NCI-H748 (cell line): Measurements from ENCODE around the gene NOTCH1.
"Not testable (repeated sequence)": the region's sequence is repeated elsewhere in the genome, so short reads cannot be mapped to it uniquely, and the experiment has no call there.

Source experiments
- DNase-seq: peaks from one replicate; lab custom pipeline; 2025; ENCODE audit not compliant: unreplicated experiment; lab: John Stamatoyannopoulos, UW

NOTCH1 gene

DNA sequence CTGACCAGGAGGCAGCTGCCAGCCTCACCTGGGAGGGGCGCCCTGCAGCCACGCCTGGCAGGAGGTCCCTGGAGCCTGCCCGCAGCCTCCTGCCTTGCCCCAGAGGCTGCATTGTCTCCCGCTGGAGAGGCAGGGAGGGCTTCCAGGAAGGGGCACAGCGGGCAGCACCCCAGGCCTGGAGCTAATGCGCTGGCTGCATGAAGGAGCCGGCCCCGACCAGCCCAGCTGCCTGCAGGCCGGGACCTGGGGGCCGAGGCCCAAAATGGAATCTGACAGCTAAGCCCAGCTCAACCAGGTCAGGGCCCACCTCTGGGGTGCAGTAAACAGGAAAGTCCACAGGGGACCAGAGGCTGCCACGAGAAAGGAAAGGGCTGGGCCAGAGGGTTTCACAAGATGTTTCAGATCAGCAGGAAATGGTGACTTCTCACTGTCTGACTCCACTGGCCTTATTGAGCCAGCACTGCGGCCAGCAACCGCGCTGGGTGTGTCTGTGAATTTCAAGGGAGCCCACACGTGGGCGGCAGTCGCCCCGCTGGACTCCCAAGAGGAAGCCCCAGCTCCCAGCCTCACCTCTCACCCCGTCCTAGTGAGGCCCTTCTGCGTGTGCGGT is 18.6 kb upstream of the NOTCH1 start:
- DNase-seq, result no peak

DNA sequence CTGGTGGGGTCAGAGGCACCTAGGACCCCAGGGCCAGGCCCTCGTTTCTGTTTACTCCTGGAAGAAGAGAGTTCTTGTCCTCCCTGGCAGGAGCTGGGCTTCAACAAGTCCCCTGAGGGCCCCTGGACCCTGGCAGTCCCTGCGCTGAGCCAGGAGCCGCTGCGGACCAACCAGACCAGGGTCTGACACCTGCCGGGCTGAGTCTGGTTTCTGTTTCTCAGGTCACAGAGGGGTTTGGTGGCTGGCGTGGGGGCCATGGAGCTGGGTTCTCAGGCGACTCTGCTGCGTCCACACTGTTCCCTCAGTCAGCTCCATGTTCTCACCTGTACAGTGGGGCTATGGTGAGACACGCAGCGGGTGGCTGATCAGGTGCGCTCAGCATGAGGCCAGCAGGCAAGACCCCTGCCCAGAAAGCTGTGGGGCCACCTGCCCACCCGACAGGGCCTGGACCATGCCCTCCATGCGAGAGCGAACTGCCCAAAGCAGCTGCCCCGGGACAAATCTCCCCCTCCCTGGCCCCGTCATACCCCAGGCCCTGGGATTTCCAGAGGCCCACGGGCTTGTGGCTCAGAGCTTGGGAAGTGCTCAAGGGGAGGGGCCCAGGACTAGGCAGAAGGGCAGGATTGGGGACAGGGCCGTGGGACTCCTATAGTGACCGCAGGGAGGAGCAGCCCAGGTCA is 17.9 kb upstream of the NOTCH1 start:
- no peak for DNase-seq

DNA sequence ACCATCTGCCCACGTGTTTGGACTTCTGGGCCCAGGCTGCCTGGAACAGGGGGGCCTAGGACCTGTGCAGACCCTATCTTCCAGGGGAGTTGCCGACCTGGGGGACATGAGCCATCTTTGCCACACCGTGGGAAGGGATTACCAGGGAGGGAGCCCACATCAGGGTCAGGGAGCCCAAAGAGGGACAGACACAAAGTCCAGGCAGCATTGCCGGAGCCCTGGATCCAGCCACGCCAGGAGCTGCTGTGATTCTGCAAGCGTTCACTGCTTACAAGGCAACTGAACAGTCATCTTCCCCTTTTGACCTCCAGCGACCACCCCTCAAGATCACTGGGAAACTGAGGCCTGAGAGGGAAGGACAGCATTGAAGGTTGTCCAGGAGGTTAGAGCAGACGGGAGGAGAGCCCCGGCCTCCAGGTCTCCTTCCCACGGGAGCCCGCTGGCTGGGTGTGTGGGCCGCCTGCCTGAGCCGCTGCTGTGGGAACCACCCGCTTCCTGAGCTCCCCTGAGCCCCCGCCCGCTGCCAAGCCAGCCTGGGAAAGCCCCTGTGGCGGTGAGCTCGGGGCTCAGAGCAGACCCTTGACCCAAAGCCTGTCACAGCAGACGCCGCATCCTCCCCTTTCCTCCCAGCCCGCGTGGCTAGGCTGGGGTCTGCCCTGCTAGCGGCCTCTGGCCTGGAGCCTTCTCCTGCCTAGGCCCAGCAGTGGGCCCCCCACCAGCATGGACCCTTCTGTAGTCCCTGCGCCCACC is 17.1 kb upstream of the NOTCH1 start:
- DNase-seq, result no peak

DNA sequence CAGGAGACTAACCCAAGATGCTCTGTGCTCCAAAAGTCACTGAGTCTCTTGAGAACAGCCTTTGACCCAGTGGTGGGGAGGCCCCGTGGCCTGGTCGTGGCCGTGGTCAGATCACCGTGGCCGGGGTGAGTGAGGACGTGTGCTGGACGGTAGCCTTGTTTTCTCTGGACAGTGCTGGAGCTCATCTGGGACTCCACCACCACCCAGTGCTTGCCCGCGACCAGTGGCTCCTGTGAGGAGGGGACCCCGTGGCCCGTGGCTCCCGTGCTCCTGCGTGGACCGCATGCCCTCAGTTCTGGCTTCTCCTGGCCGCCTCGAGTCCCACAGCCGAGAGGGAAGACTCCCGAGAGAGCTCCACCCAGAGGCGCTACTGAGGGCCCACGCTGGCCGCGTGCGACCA is 15.9 kb upstream of the NOTCH1 start:
- no peak for DNase-seq

DNA sequence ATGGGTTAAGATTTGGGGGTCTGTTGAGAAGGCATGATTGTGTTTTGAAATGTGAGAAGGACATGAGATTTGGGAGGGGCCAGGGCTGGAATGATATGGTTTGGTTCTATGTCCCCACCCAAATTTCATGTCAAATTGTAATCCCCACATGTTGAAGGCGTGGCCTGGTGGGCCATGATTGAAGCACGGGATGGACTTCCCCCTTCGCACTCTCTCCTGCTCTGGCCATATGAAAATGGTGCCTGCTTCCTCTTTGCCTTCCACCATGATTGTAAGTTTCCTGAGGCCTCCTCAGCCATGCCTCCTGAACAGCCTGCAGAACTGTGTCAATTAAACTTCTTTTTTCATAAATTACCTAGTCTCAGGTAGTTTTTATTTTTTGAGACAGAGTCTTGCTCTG is 14.7 kb upstream of the NOTCH1 start:
- no peak for DNase-seq

DNA sequence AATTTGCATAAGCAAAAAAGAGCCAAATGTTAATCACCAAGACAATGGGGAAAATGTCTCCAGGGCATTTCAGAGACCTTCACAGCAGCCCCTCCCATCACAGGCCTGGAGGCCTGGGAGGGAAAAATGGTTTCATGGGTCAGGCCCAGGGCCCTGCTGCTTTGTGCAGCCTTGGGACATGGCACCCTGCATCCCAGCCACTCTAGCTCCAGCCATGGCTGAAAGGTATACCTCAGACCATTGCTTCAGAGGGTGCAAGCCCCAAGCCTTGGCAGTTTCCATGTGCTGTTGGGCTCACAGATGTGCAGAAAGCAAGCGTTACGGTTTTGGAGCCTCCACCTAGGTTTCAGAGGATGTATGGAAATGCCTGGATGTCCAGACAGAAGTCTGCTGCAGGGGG is 13.5 kb upstream of the NOTCH1 start:
- not testable (repeated sequence) for DNase-seq

DNA sequence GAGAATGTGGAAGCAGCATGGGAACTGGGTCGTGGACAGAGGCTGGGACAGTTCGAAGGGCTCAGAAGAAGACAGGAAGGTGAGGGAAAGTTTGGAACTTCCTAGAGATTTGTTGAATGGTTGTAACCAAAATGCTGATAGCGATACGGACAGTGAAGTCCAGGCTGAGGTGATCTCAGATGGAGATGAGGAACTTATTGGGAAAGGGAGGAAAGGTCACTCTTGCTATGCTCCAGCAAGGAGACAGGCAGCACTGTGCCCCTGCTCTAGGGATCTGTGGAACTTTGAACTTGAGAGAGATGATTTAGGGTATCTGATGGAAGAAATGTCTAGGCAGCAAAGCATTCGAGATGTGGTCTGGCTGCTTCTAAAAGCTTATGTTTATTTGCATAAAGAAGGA is 13.0 kb upstream of the NOTCH1 start:
- not testable (repeated sequence) for DNase-seq

DNA sequence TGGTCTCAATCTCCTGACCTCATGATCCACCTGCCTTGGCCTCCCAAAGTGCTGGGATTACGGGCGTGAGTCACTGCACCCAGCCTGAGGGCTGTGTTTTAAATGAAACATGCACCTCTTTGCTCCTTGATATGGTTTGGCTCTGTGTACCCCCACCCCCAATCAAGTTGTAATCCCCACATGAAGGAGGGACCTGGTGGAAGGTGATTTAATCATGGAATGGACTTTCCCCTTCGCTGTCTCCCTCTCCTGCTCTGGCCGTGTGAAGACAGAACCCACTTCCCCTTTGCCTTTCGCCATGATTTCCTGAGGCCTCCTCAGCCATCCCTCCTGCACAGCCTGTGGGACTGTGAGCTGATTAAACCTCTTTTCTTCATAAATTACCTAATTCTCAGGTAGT is 12.5 kb upstream of the NOTCH1 start:
- no peak for DNase-seq

DNA sequence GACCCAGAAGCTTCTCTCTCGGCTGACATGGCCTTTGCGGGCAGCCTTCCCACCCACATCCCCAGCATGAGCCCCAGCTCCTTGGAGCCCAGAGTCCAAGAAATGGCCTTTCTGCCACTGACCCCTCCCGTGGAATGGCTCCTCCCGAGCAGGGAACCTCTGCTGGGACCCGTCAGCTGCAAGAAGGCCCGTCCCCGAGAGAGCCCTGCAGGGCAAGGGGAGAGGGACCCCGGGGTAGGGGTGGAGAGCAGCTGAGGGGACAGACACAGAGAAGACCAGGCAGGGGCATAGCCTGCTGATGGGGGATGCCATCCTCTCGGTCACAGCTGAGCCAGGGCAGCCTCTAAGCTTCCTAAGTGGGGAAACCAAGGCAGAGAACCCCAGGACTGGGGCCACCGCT is 11.2 kb upstream of the NOTCH1 start:
- DNase-seq, result no peak

DNA sequence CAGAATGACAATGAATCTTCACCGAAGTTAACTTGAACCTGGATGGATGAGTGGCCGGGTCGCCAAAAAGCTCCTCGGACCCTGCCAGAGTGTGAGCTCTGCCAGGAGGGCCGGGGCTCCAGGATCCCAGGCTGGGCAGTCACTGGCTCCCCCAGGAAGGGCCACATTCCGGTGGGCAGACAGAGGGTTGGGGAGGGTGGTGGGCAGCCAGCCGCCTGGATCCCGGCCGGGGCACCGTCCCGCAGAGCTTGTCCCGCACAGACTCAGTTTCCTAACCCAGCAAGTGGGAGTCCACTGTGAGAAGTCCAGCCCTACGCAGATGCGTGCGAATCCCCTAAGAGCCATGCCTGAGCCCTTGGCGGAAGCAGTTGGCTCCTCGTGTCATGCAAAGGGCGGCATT is 10.3 kb upstream of the NOTCH1 start:
- DNase-seq, result no peak

DNA sequence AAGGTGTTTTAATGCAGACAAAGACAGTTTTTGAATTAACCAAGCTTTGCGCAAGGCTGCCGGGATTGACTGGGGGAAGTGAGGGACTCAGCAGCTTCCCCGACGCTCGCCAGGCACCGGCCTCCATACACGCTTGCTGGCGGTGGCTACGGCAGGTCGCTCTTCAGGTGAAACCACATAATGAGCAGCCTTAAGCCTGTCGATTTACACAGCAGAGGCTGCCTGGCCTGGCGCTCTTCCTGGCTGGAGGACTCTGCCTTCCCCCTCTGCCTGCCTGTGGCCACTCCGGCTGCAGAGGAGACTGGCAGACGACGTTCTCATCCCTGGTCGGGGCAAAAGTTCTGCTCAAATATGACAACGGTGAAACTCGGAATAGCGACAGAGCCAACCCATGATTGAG is 9.0 kb upstream of the NOTCH1 start:
- no peak for DNase-seq

DNA sequence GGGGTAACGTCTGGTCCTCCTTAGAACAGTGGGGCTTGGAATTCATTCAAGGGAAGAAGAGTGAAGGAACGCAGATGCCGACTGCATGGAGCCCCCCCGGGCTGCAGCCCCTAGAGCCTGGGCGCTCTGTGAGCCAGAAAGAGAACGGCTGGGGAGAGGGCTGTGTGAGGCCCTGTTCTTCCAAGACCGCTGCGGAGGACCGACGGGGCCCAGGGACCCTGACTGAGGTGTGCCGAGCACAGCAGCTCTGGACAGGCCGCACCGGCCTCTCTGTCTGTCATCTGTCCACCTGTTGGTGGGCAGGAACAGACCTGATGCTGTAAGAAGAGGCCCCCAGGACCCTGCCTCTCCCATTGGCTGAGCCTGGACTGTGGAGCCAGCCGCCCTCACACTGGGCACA is 7.7 kb upstream of the NOTCH1 start:
- DNase-seq, result no peak

DNA sequence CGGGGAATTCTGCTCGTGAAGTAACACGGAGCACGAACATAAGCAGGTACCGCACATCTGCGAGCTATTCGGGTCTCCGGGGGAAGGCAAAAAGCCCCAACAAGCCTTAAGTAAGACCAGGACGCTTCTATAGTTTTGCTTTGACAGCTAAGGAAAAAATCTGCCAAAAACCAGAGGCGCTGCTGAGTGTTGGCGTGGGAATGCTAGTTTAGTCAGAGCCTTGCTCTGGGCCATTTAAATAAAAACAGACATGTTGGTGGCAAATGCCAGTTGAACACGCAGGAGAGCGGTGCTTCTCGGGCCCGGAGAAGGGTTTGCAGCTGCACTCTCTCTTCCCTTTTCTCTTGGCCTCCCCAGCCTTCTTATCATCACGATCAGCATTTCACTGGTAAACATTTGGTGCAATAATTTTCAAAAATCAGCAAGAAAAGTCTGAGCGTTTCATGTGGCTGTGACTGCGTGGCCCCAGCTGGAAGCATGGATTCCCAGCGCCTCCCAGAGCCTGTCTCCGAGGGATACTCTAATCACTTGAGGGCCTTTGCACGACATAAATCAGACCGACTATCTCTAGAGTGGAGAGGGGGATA is 6.4 kb upstream of the NOTCH1 start:
- no peak for DNase-seq

DNA sequence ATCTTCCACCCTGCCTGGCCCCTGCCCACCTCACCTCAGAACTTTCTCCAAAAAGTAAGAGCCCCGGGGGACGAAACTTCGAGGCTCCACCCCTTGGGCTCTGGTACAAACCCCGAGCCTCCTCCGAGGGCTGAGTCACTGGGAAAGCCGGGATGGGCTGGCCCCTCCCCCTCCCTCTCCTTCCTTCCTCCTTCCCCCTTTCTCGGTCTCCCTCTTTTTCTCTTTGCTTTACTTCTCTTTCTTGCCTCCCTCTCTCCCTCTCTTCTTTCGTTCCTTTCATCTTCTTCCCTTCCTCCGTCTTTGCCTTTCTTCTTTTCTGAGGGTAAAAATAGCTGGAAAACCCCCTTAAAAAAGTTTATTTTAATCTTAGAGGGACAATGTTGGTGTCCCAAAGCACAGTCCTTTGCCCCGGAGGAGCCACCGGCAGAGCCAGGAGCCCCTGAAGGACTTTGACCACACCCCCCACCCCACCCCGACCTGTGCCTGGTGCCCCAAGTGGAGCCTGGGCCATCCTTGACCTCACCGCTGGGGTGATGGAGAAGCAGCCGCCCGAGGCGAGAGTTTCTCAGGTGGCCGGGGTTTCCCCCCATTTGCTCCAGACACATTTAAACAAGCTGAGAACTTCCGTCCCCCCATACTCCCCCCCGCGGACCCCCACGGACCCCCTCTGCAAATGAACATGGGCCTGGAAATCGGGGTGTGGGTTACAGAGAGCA is 5.7 kb upstream of the NOTCH1 start:
- no peak for DNase-seq

DNA sequence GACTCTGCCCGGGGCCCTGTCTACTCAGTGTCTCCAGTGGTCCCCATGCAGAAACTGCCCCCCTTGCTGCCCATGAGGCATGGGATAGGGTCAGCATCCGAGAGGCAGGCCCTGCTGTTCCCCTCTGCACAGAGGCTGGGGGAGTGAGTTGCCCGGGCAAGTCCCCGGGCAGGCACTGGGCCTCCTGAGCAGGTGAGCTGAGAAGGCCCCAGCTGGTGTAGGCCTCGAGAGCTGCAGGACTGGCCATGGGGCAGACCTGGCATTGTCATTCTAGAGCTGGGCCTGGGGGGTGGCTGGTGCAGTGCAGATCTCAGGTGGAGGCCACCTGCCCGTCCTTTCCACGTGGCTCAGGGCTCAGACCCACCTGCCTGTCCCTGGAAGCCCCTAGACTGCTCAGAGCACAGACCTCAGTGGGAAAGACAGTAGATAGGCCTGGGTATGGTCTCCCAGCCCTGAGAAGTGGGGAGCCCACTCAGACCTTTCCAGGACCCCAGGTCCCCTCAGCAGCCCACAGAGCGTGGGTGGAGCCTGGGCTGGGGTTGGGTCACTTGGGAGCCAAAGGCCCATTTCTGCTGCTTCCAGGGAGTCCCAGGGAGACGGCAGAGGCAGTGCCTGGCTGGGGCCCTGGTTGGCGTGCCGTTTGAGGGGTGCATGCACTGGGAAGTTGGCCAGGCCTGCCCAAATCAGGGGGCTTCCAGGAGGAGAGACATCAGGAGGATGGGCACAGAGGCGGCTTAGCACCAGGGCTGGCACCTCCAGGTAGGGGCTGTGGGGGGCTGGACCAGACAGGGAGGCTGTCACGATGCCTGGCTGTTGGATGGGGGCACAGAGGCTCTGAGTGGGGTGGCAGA is 4.8 kb upstream of the NOTCH1 start:
- no peak for DNase-seq

DNA sequence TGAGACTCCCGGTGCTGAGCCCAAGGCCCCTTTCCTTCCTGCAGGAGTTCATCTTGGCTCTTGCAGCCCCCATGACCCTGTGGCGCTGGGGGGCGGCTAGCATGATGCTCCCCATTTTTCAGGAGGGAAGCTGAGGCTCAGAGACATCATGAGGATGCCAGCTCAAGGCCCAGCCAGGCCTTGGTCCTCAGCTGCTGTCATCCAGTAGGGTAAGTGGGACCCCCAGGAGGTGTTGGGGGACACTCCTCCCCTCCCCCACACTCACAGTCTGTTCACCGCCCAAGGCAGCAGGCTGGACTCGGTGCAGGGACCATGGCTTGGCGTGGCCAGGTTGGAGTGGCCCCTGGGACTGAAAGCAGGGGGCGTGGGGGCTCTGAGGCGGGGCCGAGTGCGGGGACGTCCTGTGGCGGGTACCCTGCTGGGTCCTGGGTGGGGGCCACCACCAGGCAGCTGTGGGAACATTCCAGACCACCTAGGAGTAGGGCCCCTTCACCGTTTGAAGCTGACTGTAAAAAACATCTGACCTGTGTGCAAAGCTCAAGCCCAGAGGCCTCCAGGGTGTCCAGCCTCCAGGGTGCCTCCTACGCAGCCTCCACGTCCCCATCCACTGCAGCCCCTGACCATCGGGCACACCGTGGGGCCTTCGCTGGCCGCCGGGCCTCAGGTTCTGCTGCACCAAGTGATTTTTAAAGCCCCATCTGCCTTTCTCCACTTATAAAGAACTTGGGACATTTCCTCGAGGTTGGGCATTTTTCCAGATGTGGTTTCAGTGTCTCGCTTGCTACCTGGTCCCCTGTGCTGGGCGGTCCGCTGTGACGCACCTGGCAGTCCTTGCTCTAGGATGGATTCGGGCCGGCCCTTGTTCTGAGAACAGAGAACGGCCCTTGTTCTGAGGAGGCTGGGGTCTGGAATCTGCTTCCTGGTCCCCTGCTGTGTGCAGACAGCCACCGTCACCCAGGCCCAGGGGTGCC is 3.4 kb upstream of the NOTCH1 start:
- DNase-seq, result no peak

DNA sequence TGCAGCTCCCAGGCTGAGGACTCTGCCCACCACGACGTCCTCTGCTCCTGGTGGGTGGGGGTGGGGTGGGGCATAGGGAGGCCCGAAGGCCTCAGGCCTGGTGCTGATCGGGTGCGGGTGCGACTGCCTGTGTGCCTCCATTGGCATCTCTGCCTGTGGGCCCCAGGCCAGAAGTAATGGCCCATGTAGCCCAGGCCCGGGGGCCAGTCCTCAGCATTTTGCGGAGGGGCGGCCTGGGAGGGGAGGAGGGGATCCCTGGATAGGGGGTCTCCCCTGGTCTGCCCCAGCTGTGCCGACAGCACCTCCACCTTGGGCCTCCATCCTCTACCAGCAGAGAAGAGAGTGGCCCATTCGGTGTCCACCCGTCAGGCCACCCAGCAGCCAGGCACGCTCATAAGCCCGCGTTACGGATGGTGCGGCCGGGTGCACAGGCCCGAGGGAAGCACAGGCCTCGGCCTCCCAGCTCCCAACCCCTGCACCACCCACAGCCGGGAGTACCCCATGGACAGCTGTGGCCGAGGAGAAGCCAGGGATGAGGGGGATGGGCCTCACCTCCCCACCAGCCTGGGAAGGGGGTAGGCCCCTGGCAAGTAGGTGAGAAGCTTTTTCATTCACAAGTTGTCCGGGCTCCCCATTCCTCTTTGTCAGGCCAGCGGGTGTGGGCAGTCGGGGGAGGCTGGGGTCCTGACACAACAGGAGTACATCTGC is 1.8 kb upstream of the NOTCH1 start:
- DNase-seq, result no peak

DNA sequence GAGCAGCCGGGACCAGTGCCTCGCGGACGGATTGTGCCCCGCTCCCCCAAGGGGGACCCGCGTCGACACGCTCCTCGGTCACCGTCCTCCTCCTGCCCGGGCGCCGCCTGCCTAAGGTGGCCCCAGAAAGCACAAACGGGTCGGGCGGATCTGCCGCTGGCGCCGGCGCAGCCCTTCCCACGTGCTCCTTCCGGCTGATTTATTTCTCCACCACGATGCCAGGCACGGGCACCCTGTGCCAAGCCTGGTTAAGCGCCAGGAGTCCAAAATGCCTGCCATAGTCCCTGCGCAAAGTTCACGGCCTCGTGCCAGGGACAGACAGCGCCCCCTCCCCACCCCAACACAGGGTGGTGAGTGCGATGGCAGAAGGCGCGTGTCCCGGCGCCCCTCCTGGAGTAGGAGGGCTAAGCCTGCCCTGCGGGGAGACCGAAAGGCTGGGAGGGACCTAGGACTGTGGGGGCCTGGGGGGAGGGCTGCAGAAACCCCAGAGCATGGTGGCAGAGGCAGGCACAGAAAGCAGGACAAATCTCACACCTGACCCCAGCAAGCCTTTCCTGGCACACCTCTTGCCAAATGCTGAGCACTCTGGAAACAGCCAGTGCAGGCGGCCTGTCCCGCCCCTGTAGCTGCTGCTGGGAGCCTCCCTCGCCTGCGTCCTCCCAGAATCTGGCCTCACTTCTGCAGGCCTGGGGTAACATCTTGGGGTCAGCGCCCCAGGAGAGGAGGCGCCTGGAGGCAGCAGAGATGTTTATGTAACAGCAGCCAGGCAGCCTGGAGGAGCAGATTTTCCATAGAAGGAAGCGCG is 1.1 kb upstream of the NOTCH1 start:
- DNase-seq, result peak; percentile 67
